Liver (tissue), 3 donors: ENCODE results near the gene KIT.

Experiments used
- CTCF ChIP-seq: fragments of 150-350 bp; IDR thresholded peaks from 2 replicates; pipeline ENCODE4 v1.5.1; 2017; ENCODE audit warnings: improper control_type of control experiment, low read depth, low read length; ENCODE audit not compliant: missing input control
- FOXA1 ChIP-seq: IDR thresholded peaks from 2 replicates; pipeline ENCODE4 v1.6.1; 2016; ENCODE audit warnings: antibody characterized with exemption
- MAX ChIP-seq: IDR thresholded peaks from 2 replicates; pipeline ENCODE4 v1.6.1; 2016; ENCODE audit warnings: antibody characterized with exemption
- RAD21 ChIP-seq, 2 donors: IDR thresholded peaks; 2 replicates each; pipeline ENCODE4 v1.6.1; 2016; ENCODE audit warnings: antibody characterized with exemption in 2 of 2, mild to moderate bottlenecking in 2 of 2
- REST ChIP-seq: IDR thresholded peaks from 2 replicates; pipeline ENCODE4 v1.6.1; 2016; ENCODE audit warnings: antibody characterized with exemption, mild to moderate bottlenecking
- TAF1 ChIP-seq: conservative IDR thresholded peaks from 2 replicates; pipeline ENCODE4 v1.6.1; 2016; ENCODE audit warnings: antibody characterized with exemption, mild to moderate bottlenecking
- YY1 ChIP-seq: IDR thresholded peaks from 2 replicates; pipeline ENCODE4 v1.6.1; 2016; ENCODE audit warnings: antibody characterized with exemption, mild to moderate bottlenecking
- donor health status: healthy.
- donor health status: healthy.

- no peak for TF ChIP-seq CTCF
- TF ChIP-seq MAX = no peak
- TF ChIP-seq RAD21 (IDR thresholded peaks at IDR 0.05) = no peak
- TF ChIP-seq REST = no peak
- no peak for TF ChIP-seq YY1
- TF ChIP-seq TAF1 = no peak
- TF ChIP-seq FOXA1 = no peak
Observed at GRCh38 chr4:54614149-54614548, 43.6 kb upstream of the KIT start.
